A549 treated with Mapracorat at 1 μM for 4 hours (cell line): ENCODE measurements around the gene PDCD5. TPM values are rescaled to one million over a fixed set of nuclear protein-coding genes. Genes with fewer than 3 reads are reported as not detected.

Experiments
- total RNA-seq: library from RNA; stranded (reverse); fragments of 200-300 nt; extraction: Qiagen RNA extraction; gene quantifications from 5 replicates; pipeline ENCODE4 v1.2.3, GENCODE V29; 2022

The PDCD5 gene, protein sequence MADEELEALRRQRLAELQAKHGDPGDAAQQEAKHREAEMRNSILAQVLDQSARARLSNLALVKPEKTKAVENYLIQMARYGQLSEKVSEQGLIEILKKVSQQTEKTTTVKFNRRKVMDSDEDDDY
- total RNA-seq: 435 to 538 TPM (median 469 TPM) in 5 replicates

DNA sequence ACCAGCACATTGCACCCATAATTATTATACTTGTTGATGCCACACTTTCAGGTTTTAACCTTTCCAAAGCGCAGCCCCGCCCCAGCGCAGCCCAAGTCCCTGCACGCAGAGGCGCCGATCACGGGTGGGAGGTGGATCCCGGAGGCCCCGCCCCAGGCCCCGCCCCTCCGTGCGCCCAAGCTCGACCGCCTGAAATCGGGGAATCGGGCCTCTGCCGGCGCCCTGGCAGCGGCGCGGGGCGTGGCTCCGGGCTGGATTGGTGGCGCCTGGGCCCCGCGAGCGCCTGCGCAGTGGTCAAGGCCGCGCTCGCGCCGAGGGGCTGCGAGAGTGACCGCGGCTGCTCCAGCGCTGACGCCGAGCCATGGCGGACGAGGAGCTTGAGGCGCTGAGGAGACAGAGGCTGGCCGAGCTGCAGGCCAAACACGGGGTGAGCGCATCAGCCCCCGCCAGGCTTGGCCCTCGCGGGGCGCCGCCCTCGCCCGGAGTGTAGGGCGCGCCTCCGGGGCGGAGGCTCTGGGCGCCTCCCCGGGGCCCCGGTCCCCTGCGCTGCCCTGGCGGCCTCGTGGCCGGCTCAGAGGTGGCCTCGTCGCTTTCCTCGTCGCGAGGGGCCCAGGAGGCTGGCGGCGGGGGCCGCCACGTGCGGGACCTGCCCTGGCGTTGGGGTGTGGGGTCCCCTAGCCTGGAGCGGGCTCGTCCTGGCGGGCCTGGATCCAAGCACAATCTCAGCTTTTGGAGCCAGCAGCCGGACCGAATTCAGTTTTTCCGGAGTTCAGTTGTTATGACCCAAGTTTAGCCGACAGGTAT is at the start of gene PDCD5:
PDCD5 (plus strand) TSS at position 290 of the 804 bp plus-strand sequence; CDS start at position 362, 72 bp downstream.

Other genes starting within 250 kb of the PDCD5 start
- 12.9 to 19.1 TPM (median 16.4 TPM) in 5 replicates for gene ZNF507, start 235.6 kb upstream of the PDCD5 start, total RNA-seq
- 10.2 to 16.4 TPM (median 15.8 TPM) in 5 replicates for gene DPY19L3, start 175.4 kb upstream of the PDCD5 start, total RNA-seq
- gene ANKRD27, start 94.0 kb downstream of the PDCD5 start, total RNA-seq: 33.7 to 51.3 TPM (median 42.7 TPM) in 5 replicates
- gene RGS9BP, start 94.7 kb downstream of the PDCD5 start, total RNA-seq: 0.34 to 0.63 TPM (median 0.48 TPM) in 5 replicates
- 30.4 to 38.3 TPM (median 35.7 TPM) in 5 replicates for gene NUDT19, start 110.6 kb downstream of the PDCD5 start, total RNA-seq
- gene TDRD12, start 138.6 kb downstream of the PDCD5 start, total RNA-seq: 0.08 to 0.15 TPM (median 0.09 TPM) in 5 replicates